Liver (tissue), 9 donors: ENCODE data around the gene HDDC3. TPM values are rescaled to one million over a fixed set of nuclear protein-coding genes. Genes with fewer than 3 reads are reported as not detected.

Experiments used
- DNase-seq: peaks from one replicate; pipeline ENCODE4 v3.0.0-alpha.2; 2017; ENCODE audit warnings: low spot score
- H3K27ac ChIP-seq, 2 donors: one replicate each; pipeline ENCODE4 v1.7.0; 2013; ENCODE audit warnings: inconsistent platforms in 2 of 2, low read length in 2 of 2, control low read depth in 1 of 2, low read depth in 1 of 2, mild to moderate bottlenecking in 1 of 2
- H3K27me3 ChIP-seq, 4 donors: one replicate each; pipeline versions ENCODE4 v1.6.1 to v1.7.0; 2013; ENCODE audit warnings: low read length in 3 of 4, inconsistent platforms in 1 of 4, mild to moderate bottlenecking in 1 of 4, moderate library complexity in 1 of 4; ENCODE audit not compliant: control insufficient read depth in 4 of 4, insufficient read depth in 4 of 4
- H3K36me3 ChIP-seq, 4 donors: one replicate each; pipeline versions ENCODE4 v1.6.1 to v1.7.0; 2013; ENCODE audit warnings: low read length in 3 of 4, mild to moderate bottlenecking in 3 of 4, low read depth in 1 of 4, moderate library complexity in 1 of 4; ENCODE audit not compliant: control insufficient read depth in 4 of 4, insufficient read depth in 3 of 4
- H3K4me1 ChIP-seq, 4 donors: one replicate each; pipeline versions ENCODE4 v1.6.1 to v1.7.0; 2013; ENCODE audit warnings: low read length in 3 of 4, mild to moderate bottlenecking in 3 of 4, moderate library complexity in 1 of 4; ENCODE audit not compliant: control insufficient read depth in 4 of 4, insufficient read depth in 4 of 4
- H3K4me3 ChIP-seq, 3 donors: one replicate each; pipeline versions ENCODE4 v1.6.1 to v1.7.0; 2013; ENCODE audit warnings: low read length in 3 of 3, control low read depth in 1 of 3, low read depth in 1 of 3, mild to moderate bottlenecking in 1 of 3
- H3K9ac ChIP-seq, 2 donors: one replicate each; pipeline ENCODE4 v1.7.0; 2013; ENCODE audit warnings: low read length in 2 of 2, mild to moderate bottlenecking in 2 of 2, moderate library complexity in 2 of 2, control low read depth in 1 of 2, low read depth in 1 of 2
- H3K9me3 ChIP-seq, 4 donors: one replicate each; pipeline versions ENCODE4 v1.6.1 to v1.7.0; 2013; ENCODE audit warnings: low read length in 3 of 4; ENCODE audit not compliant: control insufficient read depth in 4 of 4
- CTCF ChIP-seq: fragments of 150-350 bp; IDR thresholded peaks from 2 replicates; pipeline ENCODE4 v1.5.1; 2017; ENCODE audit warnings: improper control_type of control experiment, low read depth, low read length; ENCODE audit not compliant: missing input control
- EGR1 ChIP-seq, 2 donors: IDR thresholded peaks; 2 replicates each; pipeline ENCODE4 v1.6.1; 2016 to 2018; ENCODE audit warnings: antibody characterized with exemption in 2 of 2, low read depth in 2 of 2
- GABPA ChIP-seq, 2 donors: IDR thresholded peaks in 1 of 2; conservative IDR thresholded peaks in 1 of 2; 2 replicates each; pipeline ENCODE4 v1.6.1; 2016; ENCODE audit warnings: antibody characterized with exemption in 2 of 2, mild to moderate bottlenecking in 1 of 2, moderate library complexity in 1 of 2
- HNF4A ChIP-seq, 2 donors: conservative IDR thresholded peaks; 2 replicates each; pipeline ENCODE4 v1.6.1; 2016; ENCODE audit warnings: antibody characterized with exemption in 2 of 2, mild to moderate bottlenecking in 2 of 2
- JUND ChIP-seq, 2 donors: IDR thresholded peaks; 2 replicates each; pipeline ENCODE4 v1.6.1; 2016; ENCODE audit warnings: antibody characterized with exemption in 2 of 2
- NR2F2 ChIP-seq: IDR thresholded peaks from 2 replicates; pipeline ENCODE4 v1.6.1; 2016; ENCODE audit warnings: antibody characterized with exemption
- REST ChIP-seq: IDR thresholded peaks from 2 replicates; pipeline ENCODE4 v1.6.1; 2016; ENCODE audit warnings: antibody characterized with exemption, mild to moderate bottlenecking
- RXRA ChIP-seq, 2 donors: IDR thresholded peaks; 2 replicates each; pipeline ENCODE4 v1.6.1; 2017 to 2018; ENCODE audit warnings: antibody characterized with exemption in 2 of 2, mild to moderate bottlenecking in 1 of 2
- WGBS: extraction: QIAGEN DNeasy Blood & Tissue Kit; methylation state at CpG from one replicate; pipeline ENCODE4 v1.1.7; 2013; 5-methylcytosine and 5-hydroxymethylcytosine counted together
- polyA plus RNA-seq, 2 donors: library from polyadenylated mRNA; stranded (reverse) in 1 of 2; unstranded in 1 of 2; fragments of 200-250 nt in 1 of 2; fragments of >200 nt in 1 of 2; fragmentation: Nextera tagmentation in 1 of 2; extraction: Ambion mirVana in 1 of 2; gene quantifications; one replicate each; pipeline versions ENCODE4 v1.2.1 to v1.2.3, GENCODE V29; 2013 to 2015
- total RNA-seq, 2 donors: library from RNA; depleted of rRNA; stranded (reverse); fragments of >200 nt; gene quantifications; one replicate each; pipeline ENCODE4 v1.2.3, GENCODE V29; 2014
- TF ChIP-seq, protein P1 (sequence below): IDR thresholded peaks from 2 replicates; pipeline ENCODE4 v1.6.1; 2016; ENCODE audit warnings: antibody characterized with exemption
- donor health status: healthy.
- donor health status: healthy.
- donor health status: healthy.
- donor health status: healthy.
- donor health status: healthy.

HDDC3 gene
- total and polyA plus RNA-seq, 4 donors = 12.5 to 15.4 (median 14.1) TPM

DNA sequence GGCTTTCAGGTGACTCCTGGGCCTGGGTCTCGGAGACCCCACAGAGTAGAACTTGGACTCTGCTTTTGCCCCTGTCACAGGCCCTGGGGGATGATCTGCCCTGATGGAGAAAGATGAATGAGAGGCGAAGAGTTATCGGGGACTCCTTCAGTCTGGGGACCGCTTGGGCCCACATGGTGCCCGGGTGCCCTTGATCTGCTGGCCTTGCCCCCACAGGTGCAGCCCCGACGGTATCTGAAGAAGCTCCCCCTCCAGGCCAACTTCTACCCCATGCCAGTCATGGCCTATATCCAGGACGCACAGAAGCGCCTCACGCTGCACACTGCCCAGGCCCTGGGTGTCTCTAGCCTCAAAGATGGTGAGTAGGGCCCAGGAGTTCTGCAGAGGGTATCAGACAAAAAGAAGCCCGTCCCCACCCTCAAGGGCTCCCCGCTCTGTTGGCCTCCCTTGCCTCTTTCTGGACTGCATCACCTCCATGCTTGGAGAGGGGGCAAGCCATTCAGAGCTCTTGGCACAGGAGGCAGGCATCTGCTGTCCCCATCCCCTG lies 18.9 kb downstream of the HDDC3 start:
- Histone ChIP-seq H3K36me3 (peaks cover 39 to 90% (median 65%) of the 10 kb centered on the region in 4 donors), H3K9ac (no peak overlapping the region), H3K4me1 (no peaks in the 10 kb centered on the region), H3K27ac (no peak overlapping the region), H3K9me3 (no peaks in the 10 kb centered on the region), H3K4me3 (no peak overlapping the region), H3K27me3 (no peaks in the 10 kb centered on the region)
- TF ChIP-seq CTCF = no peak
- TF ChIP-seq, protein P1, sequence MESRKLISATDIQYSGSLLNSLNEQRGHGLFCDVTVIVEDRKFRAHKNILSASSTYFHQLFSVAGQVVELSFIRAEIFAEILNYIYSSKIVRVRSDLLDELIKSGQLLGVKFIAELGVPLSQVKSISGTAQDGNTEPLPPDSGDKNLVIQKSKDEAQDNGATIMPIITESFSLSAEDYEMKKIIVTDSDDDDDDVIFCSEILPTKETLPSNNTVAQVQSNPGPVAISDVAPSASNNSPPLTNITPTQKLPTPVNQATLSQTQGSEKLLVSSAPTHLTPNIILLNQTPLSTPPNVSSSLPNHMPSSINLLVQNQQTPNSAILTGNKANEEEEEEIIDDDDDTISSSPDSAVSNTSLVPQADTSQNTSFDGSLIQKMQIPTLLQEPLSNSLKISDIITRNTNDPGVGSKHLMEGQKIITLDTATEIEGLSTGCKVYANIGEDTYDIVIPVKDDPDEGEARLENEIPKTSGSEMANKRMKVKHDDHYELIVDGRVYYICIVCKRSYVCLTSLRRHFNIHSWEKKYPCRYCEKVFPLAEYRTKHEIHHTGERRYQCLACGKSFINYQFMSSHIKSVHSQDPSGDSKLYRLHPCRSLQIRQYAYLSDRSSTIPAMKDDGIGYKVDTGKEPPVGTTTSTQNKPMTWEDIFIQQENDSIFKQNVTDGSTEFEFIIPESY = no peak
- TF ChIP-seq NR2F2 = no peak
- no peak for TF ChIP-seq GABPA (IDR thresholded peaks at IDR 0.05 in 1 of 2, conservative IDR thresholded peaks at IDR 0.05 in 1 of 2)
- no peak for TF ChIP-seq RXRA (IDR thresholded peaks at IDR 0.05)
- 95% methylated on average over 12 of the region's 12 CpGs for WGBS
- DNase-seq = no peak

DNA sequence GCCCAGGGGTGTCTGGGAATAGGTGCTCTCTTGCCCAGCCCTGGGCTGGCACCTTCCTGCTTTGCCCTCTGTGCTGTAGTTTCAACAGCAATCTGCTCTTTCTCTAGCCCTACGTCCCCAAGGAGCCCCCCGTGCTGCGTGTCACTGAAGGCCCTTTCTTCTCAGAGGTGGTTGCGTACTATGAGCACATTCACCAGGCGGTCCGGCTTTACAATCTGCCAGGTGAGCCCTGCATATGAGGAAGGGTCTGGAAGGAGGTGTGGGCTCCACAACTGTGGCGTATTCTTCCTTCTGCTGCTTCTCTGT lies 19.6 kb downstream of the HDDC3 start:
- WGBS = 97% methylated on average over 7 of the region's 7 CpGs
- Histone ChIP-seq H3K27ac (no peak overlapping the region), H3K9ac (no peak overlapping the region), H3K4me3 (no peak overlapping the region), H3K9me3 (no peaks in the 10 kb centered on the region), H3K4me1 (no peaks in the 10 kb centered on the region), H3K27me3 (no peaks in the 10 kb centered on the region), H3K36me3 (peaks cover 34 to 88% (median 63%) of the 10 kb centered on the region in 4 donors)
- DNase-seq = no peak
- TF ChIP-seq RXRA (IDR thresholded peaks at IDR 0.05) (no peak), REST (no peak), EGR1 (IDR thresholded peaks at IDR 0.05; ENCODE audit: low read depth in 2 of 2) (no peak), JUND (IDR thresholded peaks at IDR 0.05) (no peak), HNF4A (conservative IDR thresholded peaks at IDR 0.05) (no peak)
